ENCODE results near the gene CD70. TPM values are rescaled to one million over a fixed set of nuclear protein-coding genes. Genes with fewer than 3 reads are reported as not detected.
A peak's percentile ranks its signal among the peaks of the same experiment; 100 is the strongest.

CD70 gene
- total RNA-seq, 1 experiment from 2014 or later, result 13.4 TPM

DNA sequence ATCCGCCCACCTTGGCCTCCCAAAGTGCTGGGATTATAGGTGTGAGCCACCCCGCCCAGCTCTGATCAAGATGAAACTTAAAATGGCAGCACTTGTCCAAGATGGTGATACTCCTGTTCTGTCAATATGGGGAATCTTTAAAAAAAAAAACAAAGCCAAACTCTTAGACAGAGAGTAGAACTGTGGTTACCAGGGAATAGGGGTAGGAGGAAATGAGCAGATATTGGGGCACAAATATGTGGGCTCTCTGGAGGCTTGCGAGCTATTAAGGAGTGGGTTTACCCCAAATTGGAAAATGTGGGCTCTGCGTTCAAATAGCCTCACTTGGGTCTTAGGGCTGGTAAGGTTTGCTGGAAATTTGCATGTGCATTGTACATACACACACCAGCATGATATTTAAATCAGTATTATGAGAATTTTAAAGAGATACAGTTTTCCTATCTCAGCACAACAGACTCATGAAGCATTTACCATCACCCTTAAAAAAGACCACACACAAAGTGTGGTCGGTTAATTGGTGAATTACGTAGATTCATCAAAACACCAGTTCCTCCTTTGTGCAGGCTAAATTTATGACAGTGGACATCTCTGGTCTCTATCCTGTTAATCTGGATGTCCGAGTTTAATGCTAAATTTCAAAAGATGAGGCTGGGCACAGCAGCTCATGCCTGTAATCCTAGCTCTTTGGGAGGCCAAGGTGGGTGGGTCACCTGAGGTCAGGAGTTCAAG, 11.3 kb downstream of the CD70 start:
- Mint-ChIP-seq H3K4me3 (ENCODE audit: unreplicated experiment) (no peak overlapping the region), H3K4me1 (ENCODE audit: insufficient read depth, unreplicated experiment) (peaks cover 20% of the 10 kb centered on the region), H3K9me3 (ENCODE audit: unreplicated experiment) (no peaks in the 10 kb centered on the region), H3K36me3 (ENCODE audit: insufficient read depth, unreplicated experiment) (peaks cover 17% of the 10 kb centered on the region), H3K27me3 (ENCODE audit: insufficient read depth, unreplicated experiment) (no peaks in the 10 kb centered on the region), H3K27ac (ENCODE audit: low read depth, unreplicated experiment) (peak overlapping the region; percentile 95)
- intact Hi-C loops (cut with micrococcal nuclease), result loop anchor here (5.0 kb wide), 1 partner anchor 42 kb away; no protein-coding TSS in a partner anchor
- ChIA-PET POLR2A (interaction anchor here (0.6 to 1.9 kb wide), 6 partner anchors 10 to 201 kb away, joined by 3 to 8 read pairs (median 4); no protein-coding TSS in a partner anchor), CTCF (interaction anchor here (0.7 to 1.1 kb wide), 3 partner anchors 15 to 591 kb away, joined by 4 to 6 read pairs (median 4); no protein-coding TSS in a partner anchor)
- DNase-seq (ENCODE audit: unreplicated experiment), result no peak
- BruUV-seq (replicated peaks), result TSS peak; percentile 49
- no peak for TF ChIP-seq CTCF (IDR thresholded peaks at IDR 0.05; ENCODE audit: unreplicated experiment)

DNA sequence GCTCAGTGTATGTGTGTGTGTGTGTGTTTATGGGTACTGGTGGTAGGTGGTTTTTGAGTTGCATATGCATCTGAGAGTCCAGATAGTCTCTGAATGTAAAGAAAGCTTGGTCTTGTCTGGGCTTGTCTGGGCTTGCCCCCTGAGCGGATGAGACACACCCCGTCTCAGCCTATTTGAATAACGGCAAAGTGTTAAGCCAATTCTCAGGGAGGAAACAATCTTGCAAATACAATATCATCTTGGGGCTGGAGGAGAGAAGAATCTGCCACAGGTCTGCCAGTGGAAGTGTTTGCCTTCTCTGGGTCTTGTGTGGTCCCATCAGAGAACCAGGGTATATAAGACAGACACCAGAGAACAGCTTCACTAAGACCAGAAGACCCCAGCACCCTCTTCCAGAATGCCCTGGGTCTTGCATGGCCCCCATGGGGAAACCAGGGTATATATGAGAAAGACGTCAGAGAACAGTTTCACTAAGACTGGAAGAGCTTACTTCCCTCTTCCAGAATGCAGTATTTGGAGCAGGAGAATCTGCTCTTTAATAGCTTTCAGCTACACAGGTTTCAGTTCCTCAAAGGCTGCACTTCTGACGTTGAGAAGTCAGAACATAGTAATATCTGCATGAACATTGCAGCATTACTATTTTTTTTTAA, 13.3 kb downstream of the CD70 start:
- Mint-ChIP-seq H3K27ac (ENCODE audit: low read depth, unreplicated experiment) (no peak overlapping the region), H3K4me1 (ENCODE audit: insufficient read depth, unreplicated experiment) (peaks cover 20% of the 10 kb centered on the region), H3K9me3 (ENCODE audit: unreplicated experiment) (no peaks in the 10 kb centered on the region), H3K27me3 (ENCODE audit: insufficient read depth, unreplicated experiment) (no peaks in the 10 kb centered on the region), H3K36me3 (ENCODE audit: insufficient read depth, unreplicated experiment) (peaks cover 4% of the 10 kb centered on the region), H3K4me3 (ENCODE audit: unreplicated experiment) (no peak overlapping the region)
- ChIA-PET CTCF (interaction anchor here (0.9 kb wide), 1 partner anchor 14 kb away, joined by 3 read pairs; no protein-coding TSS in a partner anchor), POLR2A (interaction anchor here (0.6 to 2.7 kb wide), 11 partner anchors 9 to 501 kb away, joined by 3 to 26 read pairs (median 5); partner anchors contain the start of genes SH2D3A and TNFSF9)
- BruUV-seq (replicated peaks), result TSS peak; percentile 96
- intact Hi-C loops (cut with micrococcal nuclease), result loop anchor here (5.0 kb wide), 1 partner anchor 40 kb away; no protein-coding TSS in a partner anchor
- DNase-seq (ENCODE audit: unreplicated experiment), result peak; percentile 93
- no peak for TF ChIP-seq CTCF (IDR thresholded peaks at IDR 0.05; ENCODE audit: unreplicated experiment)

- H3K27ac Mint-ChIP-seq (ENCODE audit: low read depth, unreplicated experiment), result no peak overlapping the region
- no peaks in the 10 kb centered on the region for H3K9me3 Mint-ChIP-seq (ENCODE audit: unreplicated experiment)
- peaks cover 20% of the 10 kb centered on the region for H3K4me1 Mint-ChIP-seq (ENCODE audit: insufficient read depth, unreplicated experiment)
- H3K4me3 Mint-ChIP-seq (ENCODE audit: unreplicated experiment), result no peak overlapping the region
- DNase-seq (ENCODE audit: unreplicated experiment), result peak; percentile 62
- H3K27me3 Mint-ChIP-seq (ENCODE audit: insufficient read depth, unreplicated experiment), result no peaks in the 10 kb centered on the region
- TF ChIP-seq CTCF (IDR thresholded peaks at IDR 0.05; ENCODE audit: unreplicated experiment), result no peak
- intact Hi-C loops (cut with micrococcal nuclease), result loop anchor here (5.0 kb wide), 1 partner anchor 40 kb away; no protein-coding TSS in a partner anchor
- CTCF ChIA-PET, result no interaction called here
- H3K36me3 Mint-ChIP-seq (ENCODE audit: insufficient read depth, unreplicated experiment), result peaks cover 4% of the 10 kb centered on the region
- BruUV-seq (replicated peaks), result no TSS peak
- POLR2A ChIA-PET, result interaction anchor here (0.6 to 2.7 kb wide), 11 partner anchors 10 to 504 kb away, joined by 3 to 26 read pairs (median 5); partner anchors contain the start of genes SH2D3A and TNFSF9
Measured at GRCh38 chr19:6576869-6577475, 14.0 kb downstream of the CD70 start.

Data from MCF 10A (cell line).